ENCODE data around the gene P2RY6.

GRCh38 chr11:73335204-73335923, 63.2 kb downstream of the P2RY6 start:
- TF ChIP-seq POLR2A (IDR thresholded peaks at IDR 0.05) (no peak), CTCF (IDR thresholded peaks at IDR 0.05) (peak in 1 of 3 donors; percentile 77)

Measured in lower leg skin (tissue), 3 donors.